IPS-18a (cell line): ENCODE results near the gene OLFM4.

ENCODE experiments used
- H3K27ac ChIP-seq: one replicate; pipeline ENCODE4 v1.5.1; 2013; ENCODE audit warnings: low read length
- H3K27me3 ChIP-seq: one replicate; pipeline ENCODE4 v1.6.1; 2013; ENCODE audit warnings: mild to moderate bottlenecking, low read length; ENCODE audit not compliant: control insufficient read depth, insufficient read depth
- H3K36me3 ChIP-seq: one replicate; pipeline ENCODE4 v1.6.1; 2013; ENCODE audit warnings: low read depth, low read length; ENCODE audit not compliant: control insufficient read depth
- H3K4me1 ChIP-seq: one replicate; pipeline ENCODE4 v1.6.1; 2013; ENCODE audit warnings: low read depth, low read length; ENCODE audit not compliant: control insufficient read depth
- H3K4me3 ChIP-seq: one replicate; pipeline ENCODE4 v1.5.1; 2013; ENCODE audit warnings: low read length
- H3K9ac ChIP-seq: one replicate; pipeline ENCODE4 v1.6.1; 2013; ENCODE audit warnings: mild to moderate bottlenecking, low read length, moderate library complexity
- H3K9me3 ChIP-seq: one replicate; pipeline ENCODE4 v1.6.1; 2013; ENCODE audit warnings: low read depth, low read length; ENCODE audit not compliant: control insufficient read depth

The OLFM4 gene

DNA sequence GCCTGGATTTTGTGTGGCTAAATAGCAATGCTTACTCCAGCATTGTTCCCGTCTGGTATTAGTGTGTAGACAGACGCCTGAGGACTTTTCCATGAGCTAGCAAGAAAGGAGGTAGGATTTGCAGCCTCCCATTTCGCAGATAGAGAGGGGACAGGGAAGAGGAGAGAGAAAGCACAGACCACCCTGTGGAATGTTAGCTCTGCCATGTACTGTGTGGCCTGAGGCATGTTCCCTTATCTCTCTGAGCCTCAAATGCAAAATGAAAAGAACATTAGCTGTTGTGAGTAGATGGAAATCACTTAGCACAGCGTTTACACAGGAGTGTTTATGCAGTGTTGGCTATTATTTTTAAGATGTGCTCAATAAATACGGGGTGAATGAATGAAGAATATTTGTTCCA is 45.5 kb downstream of the OLFM4 start:
- Histone ChIP-seq H3K4me1 (peaks cover 12% of the 10 kb centered on the region), H3K27me3 (no peaks in the 10 kb centered on the region), H3K27ac (no peak overlapping the region), H3K9ac (no peak overlapping the region), H3K36me3 (no peaks in the 10 kb centered on the region), H3K9me3 (no peaks in the 10 kb centered on the region), H3K4me3 (no peak overlapping the region)

DNA sequence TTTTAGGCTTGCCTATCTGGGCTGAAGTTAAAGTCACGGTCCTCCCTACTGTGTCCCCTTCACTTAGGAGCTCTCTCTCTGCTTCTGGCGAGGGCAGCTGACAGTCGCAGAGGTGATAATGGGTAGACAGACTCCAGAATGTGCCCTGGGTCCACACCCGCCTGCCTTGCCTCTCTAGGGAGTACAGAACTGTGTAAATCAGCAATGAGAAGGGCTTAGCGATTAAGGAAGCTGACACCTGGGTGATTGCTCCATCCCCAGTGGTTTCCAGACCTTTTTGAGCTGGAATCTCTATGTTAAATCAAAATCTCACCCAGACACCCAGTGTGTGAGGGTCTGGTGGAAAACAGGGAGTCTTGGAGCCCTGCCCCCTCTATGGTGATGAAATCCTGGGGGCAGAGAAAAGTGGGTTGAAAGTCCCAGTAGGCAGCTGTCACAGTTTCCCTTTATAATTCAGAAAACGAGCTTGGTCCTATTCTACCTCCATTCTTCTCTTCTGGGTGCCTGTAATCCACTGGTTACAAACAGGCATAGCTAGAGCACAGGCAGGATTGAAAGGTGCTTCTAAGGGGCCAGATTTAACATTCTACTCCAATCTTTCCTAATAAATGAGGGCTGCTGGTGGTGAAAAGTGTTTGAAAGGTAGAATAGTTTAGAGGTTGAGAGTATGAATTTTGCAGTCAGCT is 46.9 kb downstream of the OLFM4 start:
- peaks cover 11% of the 10 kb centered on the region for H3K4me1 ChIP-seq
- H3K27ac ChIP-seq, result no peak overlapping the region
- no peak overlapping the region for H3K4me3 ChIP-seq
- H3K9me3 ChIP-seq, result no peaks in the 10 kb centered on the region
- H3K27me3 ChIP-seq, result no peaks in the 10 kb centered on the region
- no peak overlapping the region for H3K9ac ChIP-seq
- no peaks in the 10 kb centered on the region for H3K36me3 ChIP-seq

DNA sequence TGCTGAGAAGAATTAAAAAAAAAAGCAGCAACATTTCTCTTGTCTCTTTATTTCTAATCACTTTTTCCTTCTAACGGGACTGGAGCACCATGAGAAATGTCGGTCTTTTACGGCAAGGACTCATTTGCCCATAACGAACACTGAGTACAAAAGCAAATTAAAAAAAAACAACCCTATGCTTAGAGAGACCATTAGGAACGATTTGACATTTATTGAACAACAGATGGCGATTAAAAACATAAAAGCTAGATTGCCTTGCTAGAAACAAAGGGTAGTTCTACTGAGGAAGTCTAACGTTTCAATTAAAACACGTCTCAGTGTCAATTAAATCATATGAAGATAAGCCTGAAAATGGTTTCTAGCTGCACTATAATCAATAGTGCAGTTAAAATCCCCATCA is 51.1 kb downstream of the OLFM4 start:
- no peak overlapping the region for H3K4me3 ChIP-seq
- no peak overlapping the region for H3K27ac ChIP-seq
- no peaks in the 10 kb centered on the region for H3K36me3 ChIP-seq
- no peaks in the 10 kb centered on the region for H3K9me3 ChIP-seq
- no peaks in the 10 kb centered on the region for H3K27me3 ChIP-seq
- peaks cover 11% of the 10 kb centered on the region for H3K4me1 ChIP-seq
- H3K9ac ChIP-seq, result no peak overlapping the region

DNA sequence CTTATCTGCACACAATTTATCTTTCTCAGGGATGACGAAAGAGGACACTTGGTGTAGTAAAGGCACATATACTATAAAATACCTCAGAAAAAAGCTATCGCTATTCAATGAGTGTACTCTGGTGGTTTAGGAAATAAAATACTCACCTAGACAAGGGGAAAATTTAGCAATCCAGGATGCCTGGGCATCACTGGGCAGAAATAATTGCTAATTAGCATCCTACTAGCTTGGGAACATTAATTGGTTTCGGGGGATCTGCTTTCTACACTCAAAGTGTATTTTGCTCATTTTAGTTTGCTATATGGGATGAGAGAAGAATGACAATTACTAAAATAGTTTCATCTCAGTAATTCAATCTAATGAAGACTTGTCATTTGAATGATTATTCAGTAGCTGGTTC is 60.3 kb downstream of the OLFM4 start:
- H3K36me3 ChIP-seq, result no peaks in the 10 kb centered on the region
- no peaks in the 10 kb centered on the region for H3K9me3 ChIP-seq

DNA sequence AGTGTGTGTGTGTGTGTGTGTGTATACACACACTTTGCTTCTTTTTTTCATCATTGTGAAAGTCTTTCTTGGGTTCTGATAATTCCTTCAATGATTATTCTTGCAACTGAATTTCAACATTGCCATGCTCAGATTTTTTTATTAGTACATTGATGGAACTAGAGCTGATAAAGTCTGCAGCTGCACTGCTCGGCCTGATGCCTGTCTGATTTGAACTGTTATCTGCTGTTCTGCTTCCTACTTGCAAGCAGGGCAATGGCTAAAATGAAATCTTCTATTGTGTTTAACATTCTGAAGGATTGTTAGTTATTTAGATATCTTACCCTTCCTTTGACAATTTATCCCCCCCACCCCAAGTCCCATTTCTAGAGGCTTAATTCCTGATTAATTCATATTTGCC is 61.3 kb downstream of the OLFM4 start:
- H3K4me3 ChIP-seq, result no peak overlapping the region
- H3K27ac ChIP-seq, result no peak overlapping the region
- H3K4me1 ChIP-seq, result no peaks in the 10 kb centered on the region

More for the DNA sequence above, 60.3 kb downstream of the OLFM4 start:
- Histone ChIP-seq H3K27ac (no peak overlapping the region), H3K9ac (no peak overlapping the region), H3K4me1 (no peaks in the 10 kb centered on the region), H3K27me3 (no peaks in the 10 kb centered on the region), H3K4me3 (no peak overlapping the region)

DNA sequence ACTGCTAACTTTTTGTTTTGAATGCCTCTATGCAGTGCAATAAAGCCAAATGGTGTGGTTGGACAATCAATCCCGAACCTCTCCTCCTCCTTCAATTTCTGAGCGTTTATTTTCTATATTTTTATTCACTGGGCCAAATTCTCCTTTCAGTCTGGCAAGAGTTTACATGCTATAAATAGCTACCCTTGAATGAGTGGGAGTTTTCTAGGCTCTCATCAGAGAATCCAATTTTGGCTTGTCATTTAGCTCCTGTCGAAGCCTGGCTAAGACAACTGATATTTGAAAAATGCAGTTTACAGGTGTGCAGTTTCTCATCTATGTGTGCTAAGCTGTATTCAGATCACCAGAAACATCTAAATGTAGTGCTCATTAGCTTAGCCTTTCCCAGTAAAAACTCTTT is 61.8 kb downstream of the OLFM4 start:
- Histone ChIP-seq H3K4me3 (no peak overlapping the region), H3K4me1 (no peaks in the 10 kb centered on the region), H3K27me3 (no peaks in the 10 kb centered on the region), H3K36me3 (no peaks in the 10 kb centered on the region), H3K9me3 (no peaks in the 10 kb centered on the region), H3K27ac (no peak overlapping the region), H3K9ac (no peak overlapping the region)

More for the DNA sequence above, 61.3 kb downstream of the OLFM4 start:
- Histone ChIP-seq H3K9me3 (no peaks in the 10 kb centered on the region), H3K9ac (no peak overlapping the region), H3K27me3 (no peaks in the 10 kb centered on the region), H3K36me3 (no peaks in the 10 kb centered on the region)

DNA sequence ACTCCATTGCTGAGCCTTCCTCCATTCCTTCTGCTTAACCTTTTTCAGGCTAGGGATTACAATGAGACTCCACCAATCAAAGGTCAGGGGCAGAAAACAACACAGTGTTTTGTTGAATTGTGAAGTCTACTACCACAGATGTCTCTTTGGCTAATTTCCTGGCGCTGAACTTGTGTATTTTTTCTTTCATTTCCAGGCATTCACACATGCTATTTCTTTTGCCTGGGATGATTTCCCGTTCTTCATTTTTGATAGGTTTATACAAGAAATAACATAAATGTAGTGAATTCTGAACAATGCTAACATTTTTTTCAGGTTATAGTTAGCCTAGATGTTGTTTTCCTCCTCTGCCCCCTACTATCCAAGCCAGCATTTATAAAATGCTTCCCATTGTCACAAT is 64.3 kb downstream of the OLFM4 start:
- Histone ChIP-seq H3K4me3 (no peak overlapping the region), H3K27me3 (no peaks in the 10 kb centered on the region), H3K36me3 (no peaks in the 10 kb centered on the region), H3K27ac (no peak overlapping the region), H3K9ac (no peak overlapping the region), H3K4me1 (no peaks in the 10 kb centered on the region), H3K9me3 (no peaks in the 10 kb centered on the region)

DNA sequence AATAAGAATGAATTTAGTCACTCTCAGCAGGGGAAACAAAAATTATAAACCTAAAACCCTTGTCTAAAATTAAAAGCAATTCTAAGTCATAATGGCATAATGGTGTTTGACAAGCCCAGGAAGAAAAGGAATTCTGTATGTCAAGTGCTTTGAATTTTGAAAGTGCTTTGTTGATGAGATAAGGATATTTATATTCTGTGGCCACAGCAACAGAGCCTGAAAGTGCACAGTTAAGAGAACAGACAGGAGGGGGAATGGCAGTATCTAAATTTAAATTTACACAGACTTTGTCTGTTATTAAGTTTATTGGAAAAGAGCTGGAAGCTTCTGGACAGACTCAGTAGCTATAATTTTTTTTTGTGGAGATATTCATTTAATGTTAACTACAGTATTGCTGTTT is 69.8 kb downstream of the OLFM4 start:
- no peak overlapping the region for H3K4me3 ChIP-seq
- no peak overlapping the region for H3K27ac ChIP-seq
- H3K9me3 ChIP-seq, result no peaks in the 10 kb centered on the region
- no peaks in the 10 kb centered on the region for H3K27me3 ChIP-seq
- no peaks in the 10 kb centered on the region for H3K4me1 ChIP-seq
- no peak overlapping the region for H3K9ac ChIP-seq
- H3K36me3 ChIP-seq, result no peaks in the 10 kb centered on the region

DNA sequence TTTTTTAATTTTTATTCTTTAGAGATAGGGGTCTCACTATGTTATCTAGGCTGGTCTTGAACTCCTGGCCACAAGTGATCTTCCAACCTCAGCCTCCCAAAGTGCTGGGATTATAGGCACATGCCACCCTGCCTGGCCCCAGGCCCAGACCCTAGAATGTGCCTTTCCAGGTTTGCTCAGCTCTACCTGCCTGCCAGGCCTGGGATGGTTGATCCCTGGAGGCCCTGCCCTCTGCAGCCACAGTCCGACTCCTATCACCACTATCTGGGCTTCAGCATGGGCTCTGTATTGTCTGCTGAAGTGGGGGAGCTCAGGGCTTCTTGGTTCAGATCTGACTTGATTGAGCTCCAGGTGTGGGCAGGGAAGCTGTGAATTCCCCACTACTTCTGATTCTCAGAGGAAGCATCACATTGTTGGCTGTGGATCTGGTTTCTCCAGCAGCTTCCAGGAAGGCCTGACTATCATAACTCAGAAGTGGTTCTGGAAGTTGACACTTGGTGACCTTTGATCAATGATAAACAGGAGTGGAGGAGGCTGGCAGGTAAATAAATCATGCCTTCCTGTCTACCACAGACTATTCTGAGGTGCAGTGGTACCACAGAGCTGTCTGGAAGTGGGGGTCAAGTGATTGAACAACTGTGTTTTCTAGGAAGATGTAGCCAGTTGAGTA is 71.9 kb downstream of the OLFM4 start:
- Histone ChIP-seq H3K4me1 (no peaks in the 10 kb centered on the region), H3K9me3 (no peaks in the 10 kb centered on the region), H3K4me3 (no peak overlapping the region), H3K27me3 (no peaks in the 10 kb centered on the region), H3K36me3 (no peaks in the 10 kb centered on the region), H3K9ac (no peak overlapping the region), H3K27ac (no peak overlapping the region)
